ENCODE measurements around the gene RXRB.
"Not testable (repeated sequence)": the region's sequence is repeated elsewhere in the genome, so short reads cannot be mapped to it uniquely, and the experiment has no call there.

Gene RXRB

DNA sequence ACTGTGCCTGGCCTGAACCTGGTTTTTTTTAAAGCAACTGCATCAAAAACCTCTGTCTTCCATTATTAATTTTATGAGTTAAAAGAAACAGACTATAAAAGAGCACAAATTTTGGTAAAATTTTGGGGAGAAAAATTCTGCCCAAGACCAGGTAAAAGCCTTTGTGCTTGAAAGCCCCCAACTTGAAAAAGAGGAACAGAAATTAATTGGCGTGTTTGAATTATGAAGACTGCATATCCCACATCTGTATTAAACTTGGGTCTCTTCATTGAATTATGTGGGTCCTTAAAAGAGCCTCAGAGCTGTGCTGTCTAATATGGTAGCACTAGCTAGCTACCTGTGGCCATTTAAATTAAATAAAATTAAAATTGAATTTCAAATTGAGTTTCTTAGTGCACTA, 49.4 kb downstream of the RXRB start:
- peaks cover 12% of the 10 kb centered on the region for H3K27me3 ChIP-seq (ENCODE audit: control insufficient read depth, low read length)
- H3K4me3 ChIP-seq (ENCODE audit: low read length), result no peak overlapping the region
- no peaks in the 10 kb centered on the region for H3F3A ChIP-seq (ENCODE audit: control insufficient read depth, insufficient read depth)
- no peaks in the 10 kb centered on the region for H3K36me3 ChIP-seq (ENCODE audit: control insufficient read depth, low read length)
- no peaks in the 10 kb centered on the region for H3K4me1 ChIP-seq (ENCODE audit: control insufficient read depth, low read length)
- H3K9me2 ChIP-seq (replicated peaks; ENCODE audit: control insufficient read depth, low read length), result no peaks in the 10 kb centered on the region
- H3K4me2 ChIP-seq (ENCODE audit: low read length), result no peak overlapping the region
- H3K9me3 ChIP-seq (ENCODE audit: control insufficient read depth, insufficient read depth, low read length), result peaks cover 3% of the 10 kb centered on the region
- H4K20me1 ChIP-seq (ENCODE audit: control insufficient read depth, insufficient read depth, low read depth, low read length), result no peaks in the 10 kb centered on the region
- TF ChIP-seq EZH2phosphoT487 (IDR thresholded peaks at IDR 0.05; ENCODE audit: borderline replicate concordance, low read length), result no peak
- TF ChIP-seq, protein P1, sequence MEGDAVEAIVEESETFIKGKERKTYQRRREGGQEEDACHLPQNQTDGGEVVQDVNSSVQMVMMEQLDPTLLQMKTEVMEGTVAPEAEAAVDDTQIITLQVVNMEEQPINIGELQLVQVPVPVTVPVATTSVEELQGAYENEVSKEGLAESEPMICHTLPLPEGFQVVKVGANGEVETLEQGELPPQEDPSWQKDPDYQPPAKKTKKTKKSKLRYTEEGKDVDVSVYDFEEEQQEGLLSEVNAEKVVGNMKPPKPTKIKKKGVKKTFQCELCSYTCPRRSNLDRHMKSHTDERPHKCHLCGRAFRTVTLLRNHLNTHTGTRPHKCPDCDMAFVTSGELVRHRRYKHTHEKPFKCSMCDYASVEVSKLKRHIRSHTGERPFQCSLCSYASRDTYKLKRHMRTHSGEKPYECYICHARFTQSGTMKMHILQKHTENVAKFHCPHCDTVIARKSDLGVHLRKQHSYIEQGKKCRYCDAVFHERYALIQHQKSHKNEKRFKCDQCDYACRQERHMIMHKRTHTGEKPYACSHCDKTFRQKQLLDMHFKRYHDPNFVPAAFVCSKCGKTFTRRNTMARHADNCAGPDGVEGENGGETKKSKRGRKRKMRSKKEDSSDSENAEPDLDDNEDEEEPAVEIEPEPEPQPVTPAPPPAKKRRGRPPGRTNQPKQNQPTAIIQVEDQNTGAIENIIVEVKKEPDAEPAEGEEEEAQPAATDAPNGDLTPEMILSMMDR (IDR thresholded peaks at IDR 0.05; ENCODE audit: low read depth, low read length, poor library complexity, severe bottlenecking), result no peak
- no peak overlapping the region for H3K27ac ChIP-seq (ENCODE audit: low read depth, low read length)
- no peaks in the 10 kb centered on the region for H3K79me2 ChIP-seq (ENCODE audit: control insufficient read depth, low read length)

DNA sequence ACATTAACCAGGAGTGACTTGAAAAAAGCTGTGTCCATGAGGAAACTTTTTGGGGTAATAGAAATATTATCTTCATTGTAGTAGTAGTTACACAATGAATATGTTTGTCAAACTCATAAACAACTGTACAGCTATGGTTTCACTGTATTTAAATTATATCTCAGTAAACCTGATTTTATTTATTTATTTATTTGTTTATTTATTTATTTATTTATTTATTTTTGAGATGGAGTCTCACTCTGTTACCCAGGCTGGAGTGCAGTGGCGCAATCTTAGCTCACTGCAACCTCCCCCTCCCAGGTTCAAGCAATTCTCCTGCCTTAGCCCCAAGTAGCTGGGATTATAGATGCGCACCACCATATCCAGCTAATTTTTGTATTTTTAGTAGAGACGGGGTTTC, 49.9 kb downstream of the RXRB start:
- H3K4me1 ChIP-seq (ENCODE audit: control insufficient read depth, low read length); H3K36me3 ChIP-seq (ENCODE audit: control insufficient read depth, low read length); H3K4me2 ChIP-seq (ENCODE audit: low read length); H3F3A ChIP-seq (ENCODE audit: control insufficient read depth, insufficient read depth); H3K9me3 ChIP-seq (ENCODE audit: control insufficient read depth, insufficient read depth, low read length); H4K20me1 ChIP-seq (ENCODE audit: control insufficient read depth, insufficient read depth, low read depth, low read length); H3K9me2 ChIP-seq (replicated peaks; ENCODE audit: control insufficient read depth, low read length); H3K4me3 ChIP-seq (ENCODE audit: low read length); H3K79me2 ChIP-seq (ENCODE audit: control insufficient read depth, low read length); H3K27ac ChIP-seq (ENCODE audit: low read depth, low read length): not testable (repeated sequence)
- peaks cover 12% of the 10 kb centered on the region for H3K27me3 ChIP-seq (ENCODE audit: control insufficient read depth, low read length)

GRCh38 chr6:33147807-33148666, 52.4 kb downstream of the RXRB start:
- no peak overlapping the region for H3K4me3 ChIP-seq (ENCODE audit: low read length)
- H3K79me2 ChIP-seq (ENCODE audit: control insufficient read depth, low read length), result no peaks in the 10 kb centered on the region
- peaks cover 3% of the 10 kb centered on the region for H3K9me3 ChIP-seq (ENCODE audit: control insufficient read depth, insufficient read depth, low read length)
- no peaks in the 10 kb centered on the region for H3K36me3 ChIP-seq (ENCODE audit: control insufficient read depth, low read length)
- no peak overlapping the region for H3K27ac ChIP-seq (ENCODE audit: low read depth, low read length)
- no peaks in the 10 kb centered on the region for H3F3A ChIP-seq (ENCODE audit: control insufficient read depth, insufficient read depth)
- H4K20me1 ChIP-seq (ENCODE audit: control insufficient read depth, insufficient read depth, low read depth, low read length), result no peaks in the 10 kb centered on the region
- no peak overlapping the region for H3K4me2 ChIP-seq (ENCODE audit: low read length)
- TF ChIP-seq EZH2phosphoT487 (IDR thresholded peaks at IDR 0.05; ENCODE audit: borderline replicate concordance, low read length), result no peak
- TF ChIP-seq, protein P1 (IDR thresholded peaks at IDR 0.05; ENCODE audit: low read depth, low read length, poor library complexity, severe bottlenecking), result peak; percentile 83
- peaks cover 12% of the 10 kb centered on the region for H3K27me3 ChIP-seq (ENCODE audit: control insufficient read depth, low read length)
- H3K9me2 ChIP-seq (replicated peaks; ENCODE audit: control insufficient read depth, low read length), result no peaks in the 10 kb centered on the region
- H3K4me1 ChIP-seq (ENCODE audit: control insufficient read depth, low read length), result peaks cover under 1% of the 10 kb centered on the region; the same call in 1 of the 2 replicates

DNA sequence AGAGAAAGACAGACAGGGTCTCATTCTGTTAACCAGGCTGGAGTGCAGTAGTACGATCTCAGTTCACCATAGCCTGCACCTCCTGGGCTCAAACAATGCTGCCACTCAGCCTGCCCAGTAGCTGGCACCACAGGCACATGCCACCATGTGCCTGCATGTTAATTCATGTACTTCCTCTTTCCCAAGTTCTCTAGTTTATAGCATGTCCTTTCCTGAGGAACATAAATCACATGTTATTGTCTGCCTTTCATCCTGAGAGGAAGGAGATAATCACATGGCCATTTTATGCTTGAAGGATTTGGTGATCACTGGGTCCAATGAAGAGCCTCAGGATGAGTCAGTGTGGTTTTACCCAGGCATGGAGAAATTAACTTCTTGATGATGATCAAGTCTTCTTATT, 56.1 kb downstream of the RXRB start:
- H4K20me1 ChIP-seq (ENCODE audit: control insufficient read depth, insufficient read depth, low read depth, low read length), result no peaks in the 10 kb centered on the region
- H3K36me3 ChIP-seq (ENCODE audit: control insufficient read depth, low read length), result no peaks in the 10 kb centered on the region
- no peak overlapping the region for H3K27ac ChIP-seq (ENCODE audit: low read depth, low read length)
- H3K4me1 ChIP-seq (ENCODE audit: control insufficient read depth, low read length), result peaks cover 13% of the 10 kb centered on the region
- H3K9me2 ChIP-seq (replicated peaks; ENCODE audit: control insufficient read depth, low read length), result no peaks in the 10 kb centered on the region
- H3F3A ChIP-seq (ENCODE audit: control insufficient read depth, insufficient read depth), result no peaks in the 10 kb centered on the region
- no peak overlapping the region for H3K4me3 ChIP-seq (ENCODE audit: low read length)
- no peaks in the 10 kb centered on the region for H3K9me3 ChIP-seq (ENCODE audit: control insufficient read depth, insufficient read depth, low read length)
- peaks cover 15% of the 10 kb centered on the region for H3K27me3 ChIP-seq (ENCODE audit: control insufficient read depth, low read length)
- H3K79me2 ChIP-seq (ENCODE audit: control insufficient read depth, low read length), result no peaks in the 10 kb centered on the region
- H3K4me2 ChIP-seq (ENCODE audit: low read length), result no peak overlapping the region
- TF ChIP-seq, protein P1 (IDR thresholded peaks at IDR 0.05; ENCODE audit: low read depth, low read length, poor library complexity, severe bottlenecking), result no peak
- TF ChIP-seq EZH2phosphoT487 (IDR thresholded peaks at IDR 0.05; ENCODE audit: borderline replicate concordance, low read length), result no peak
